Activated CD4-positive, alpha-beta memory T cell treated with anti-CD3 and anti-CD28 coated beads for 36 hours (primary cell): ENCODE measurements around the gene CALHM4. TPM values are rescaled to one million over a fixed set of nuclear protein-coding genes. Genes with fewer than 3 reads are reported as not detected.
"Not testable (repeated sequence)": the region's sequence is repeated elsewhere in the genome, so short reads cannot be mapped to it uniquely, and the experiment has no call there.

Experiments used
- CTCF ChIA-PET: fragments of 350-600 bp; sonication (Branson Sonifier 250); formaldehyde crosslinking; loops from one replicate; lab custom pipeline; 2021; ENCODE audit warnings: antibody characterized with exemption, inconsistent platforms; lab: Charles Lee
- POLR2A ChIA-PET: fragments of 350-600 bp; sonication (Branson Sonifier 250); formaldehyde crosslinking; loops from one replicate; lab custom pipeline; 2021; ENCODE audit warnings: antibody characterized with exemption; lab: Charles Lee
- DNase-seq: peaks from one replicate; pipeline ENCODE4 v3.0.0-alpha.2; 2020
- H3K27ac Mint-ChIP-seq: one replicate; pipeline ENCODE4 v1.8.0; 2021; ENCODE audit warnings: mixed read lengths
- H3K27me3 Mint-ChIP-seq: one replicate; pipeline ENCODE4 v1.8.0; 2021; ENCODE audit warnings: mixed read lengths
- H3K36me3 Mint-ChIP-seq: one replicate; pipeline ENCODE4 v1.8.0; 2021; ENCODE audit warnings: mixed read lengths
- H3K4me1 Mint-ChIP-seq: one replicate; pipeline ENCODE4 v1.8.0; 2021; ENCODE audit warnings: low read depth, mixed read lengths
- H3K4me3 Mint-ChIP-seq: one replicate; pipeline ENCODE4 v1.8.0; 2021; ENCODE audit warnings: mild to moderate bottlenecking, mixed read lengths
- H3K9me3 Mint-ChIP-seq: one replicate; pipeline ENCODE4 v1.8.0; 2021; ENCODE audit warnings: mixed read lengths
- intact Hi-C: fragments of 100-400 bp; cut with micrococcal nuclease; formaldehyde crosslinking; loops from one replicate; pipeline ENCODE4 v1.15.1; 2023
- total RNA-seq, 2 experiments: library from RNA; stranded (reverse); gene quantifications; one replicate each; pipeline ENCODE4 v1.2.3, GENCODE V29; 2021

Gene CALHM4
- total RNA-seq, 2 experiments from 2014 or later: not detected

DNA sequence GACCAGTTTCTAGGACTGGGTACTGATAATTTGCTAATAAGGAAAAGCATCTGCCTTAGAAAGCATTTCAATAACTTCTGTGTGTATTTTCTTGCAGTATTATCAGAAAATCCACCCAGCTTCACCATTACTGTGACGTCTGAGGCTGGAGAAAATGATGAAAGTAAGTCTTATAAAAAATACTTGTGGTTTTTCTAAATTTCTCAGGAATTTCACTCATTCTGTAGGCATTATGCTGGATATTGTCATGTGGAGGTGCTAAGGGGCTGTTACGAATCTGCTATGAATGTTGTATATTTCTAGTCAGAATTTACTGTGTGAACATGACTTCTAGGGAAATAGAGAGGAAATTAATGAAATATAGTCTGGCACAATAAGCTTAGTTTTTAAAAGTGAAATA is 26.6 kb downstream of the CALHM4 start:
- peaks cover 28% of the 10 kb centered on the region for H3K4me1 Mint-ChIP-seq
- no peaks in the 10 kb centered on the region for H3K9me3 Mint-ChIP-seq
- CTCF ChIA-PET: interaction anchor here (1.8 kb wide), 1 partner anchor 20 kb away, joined by 10 read pairs; no protein-coding TSS in a partner anchor
- intact Hi-C loops: no loop called here
- POLR2A ChIA-PET: interaction anchor here (1.0 kb wide), 1 partner anchor 10 kb away, joined by 3 read pairs; no protein-coding TSS in a partner anchor
- DNase-seq: no peak
- H3K4me3 Mint-ChIP-seq: no peak overlapping the region
- no peaks in the 10 kb centered on the region for H3K27me3 Mint-ChIP-seq
- no peak overlapping the region for H3K27ac Mint-ChIP-seq
- H3K36me3 Mint-ChIP-seq: peaks cover 43% of the 10 kb centered on the region

DNA sequence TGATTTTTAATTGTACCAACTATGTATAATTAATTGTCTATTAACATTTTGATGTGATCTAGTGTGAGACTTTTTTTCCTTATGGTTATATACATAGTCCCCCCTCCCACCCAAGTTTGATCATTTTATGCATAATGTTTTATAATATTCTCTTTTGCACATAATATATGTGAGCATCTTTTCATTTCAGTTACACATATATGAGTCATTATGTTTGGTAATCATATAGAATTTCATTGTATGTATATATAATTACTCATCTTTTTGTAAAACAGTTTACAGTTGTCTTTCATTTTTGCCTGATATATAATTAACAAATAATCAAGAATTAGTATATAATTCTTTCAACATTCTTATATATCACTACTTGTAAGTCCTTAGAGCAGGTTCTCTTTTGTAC is 32.7 kb downstream of the CALHM4 start:
- Mint-ChIP-seq H3K9me3 (no peaks in the 10 kb centered on the region), H3K4me3 (no peak overlapping the region), H3K27me3 (no peaks in the 10 kb centered on the region), H3K36me3 (peaks cover 37% of the 10 kb centered on the region), H3K4me1 (no peaks in the 10 kb centered on the region), H3K27ac (no peak overlapping the region)
- ChIA-PET CTCF (no interaction called here), POLR2A (no interaction called here)
- intact Hi-C loops: no loop called here
- DNase-seq: no peak

DNA sequence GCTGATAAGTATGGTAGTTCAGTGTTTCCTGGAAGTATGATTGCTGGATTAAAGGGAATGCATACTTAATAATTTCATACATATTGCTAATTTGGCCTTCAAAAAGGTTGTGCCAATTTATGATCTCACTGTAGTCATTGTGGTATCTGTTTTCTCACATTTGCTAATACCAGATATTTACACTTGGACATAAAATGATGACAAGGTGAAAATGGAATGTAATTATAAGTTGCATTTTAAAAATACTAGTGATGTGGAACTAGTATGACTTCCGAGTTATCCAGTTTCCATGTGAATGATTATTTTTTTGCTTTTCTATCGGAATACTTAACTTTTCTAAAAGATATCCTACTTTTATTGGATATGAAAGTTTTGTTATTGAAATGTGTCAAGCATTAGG is 33.2 kb downstream of the CALHM4 start:
- Mint-ChIP-seq H3K27me3 (no peaks in the 10 kb centered on the region), H3K9me3 (no peaks in the 10 kb centered on the region), H3K4me3 (no peak overlapping the region), H3K27ac (no peak overlapping the region), H3K4me1 (no peaks in the 10 kb centered on the region), H3K36me3 (peaks cover 38% of the 10 kb centered on the region)
- DNase-seq: no peak
- ChIA-PET CTCF (no interaction called here), POLR2A (no interaction called here)
- intact Hi-C loops: no loop called here

DNA sequence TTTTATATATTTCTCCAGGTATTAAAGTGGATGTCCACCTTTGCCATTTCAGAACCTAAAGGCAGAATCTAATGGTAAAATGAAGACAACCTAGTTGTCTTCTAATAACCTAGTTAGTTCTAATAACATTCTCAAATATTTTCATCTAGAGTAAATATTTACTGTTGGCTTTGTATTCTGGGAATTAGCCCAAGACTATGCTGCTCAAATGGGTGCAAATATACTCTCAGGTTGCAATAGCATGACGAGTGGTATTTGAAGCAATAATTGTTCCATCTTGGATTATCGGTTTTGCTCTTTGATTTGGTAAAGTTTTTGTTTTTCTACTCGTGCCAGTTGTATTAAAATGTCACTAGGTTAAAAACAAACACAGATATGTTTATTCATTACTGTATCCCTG is 41.7 kb downstream of the CALHM4 start:
- DNase-seq: no peak
- ChIA-PET CTCF (no interaction called here), POLR2A (no interaction called here)
- Mint-ChIP-seq H3K9me3 (no peaks in the 10 kb centered on the region), H3K27me3 (no peaks in the 10 kb centered on the region), H3K27ac (no peak overlapping the region), H3K36me3 (peaks cover 53% of the 10 kb centered on the region), H3K4me3 (no peak overlapping the region), H3K4me1 (no peaks in the 10 kb centered on the region)
- intact Hi-C loops: no loop called here

DNA sequence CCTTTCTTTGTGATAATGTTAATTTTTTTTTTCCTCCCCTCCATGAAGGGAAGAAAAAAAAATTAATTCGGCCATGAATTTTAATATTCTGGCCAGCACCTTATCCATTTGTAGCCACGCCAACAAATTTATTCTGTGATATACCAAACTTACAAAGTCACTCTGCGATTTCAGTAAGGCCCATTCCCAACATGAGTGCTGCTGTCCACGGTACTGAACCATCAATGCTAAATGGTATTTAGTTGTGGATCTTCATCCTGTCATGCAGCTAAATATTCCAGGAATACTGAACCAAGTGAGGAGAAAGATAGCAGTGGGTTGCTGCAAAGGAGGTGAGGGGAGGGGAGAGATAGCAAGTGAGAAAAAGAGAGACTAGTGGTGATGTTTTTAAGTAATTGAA is 43.3 kb downstream of the CALHM4 start:
- Mint-ChIP-seq H3K27ac (no peak overlapping the region), H3K27me3 (no peaks in the 10 kb centered on the region), H3K4me3 (no peak overlapping the region), H3K36me3 (peaks cover 58% of the 10 kb centered on the region), H3K4me1 (no peaks in the 10 kb centered on the region), H3K9me3 (no peaks in the 10 kb centered on the region)
- ChIA-PET CTCF (no interaction called here), POLR2A (no interaction called here)
- intact Hi-C loops: no loop called here
- DNase-seq: no peak

DNA sequence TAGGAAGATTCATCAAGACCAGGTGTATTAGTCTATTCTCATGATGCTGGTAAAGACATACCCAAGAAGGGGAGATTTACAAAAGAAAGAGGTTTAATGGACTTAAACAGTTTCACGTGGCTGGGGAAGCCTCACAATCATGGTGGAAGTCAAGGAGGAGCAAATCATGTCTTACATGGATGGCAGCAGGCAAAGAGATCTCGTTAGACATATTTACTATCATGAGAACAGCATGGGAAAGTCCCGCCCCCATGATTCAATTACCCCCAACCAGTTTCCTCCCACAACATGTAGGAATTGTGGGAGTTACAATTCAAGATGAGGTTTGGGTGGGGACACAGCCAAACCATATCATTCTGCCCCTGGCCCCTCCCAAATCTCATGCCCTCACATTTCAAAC is 50.4 kb downstream of the CALHM4 start:
- DNase-seq, H3K4me1 Mint-ChIP-seq, CTCF ChIA-PET, H3K27me3 Mint-ChIP-seq, POLR2A ChIA-PET, H3K27ac Mint-ChIP-seq, intact Hi-C loops, H3K4me3 Mint-ChIP-seq: not testable (repeated sequence)
- peaks cover 13% of the 10 kb centered on the region for H3K9me3 Mint-ChIP-seq
- peaks cover 42% of the 10 kb centered on the region for H3K36me3 Mint-ChIP-seq

DNA sequence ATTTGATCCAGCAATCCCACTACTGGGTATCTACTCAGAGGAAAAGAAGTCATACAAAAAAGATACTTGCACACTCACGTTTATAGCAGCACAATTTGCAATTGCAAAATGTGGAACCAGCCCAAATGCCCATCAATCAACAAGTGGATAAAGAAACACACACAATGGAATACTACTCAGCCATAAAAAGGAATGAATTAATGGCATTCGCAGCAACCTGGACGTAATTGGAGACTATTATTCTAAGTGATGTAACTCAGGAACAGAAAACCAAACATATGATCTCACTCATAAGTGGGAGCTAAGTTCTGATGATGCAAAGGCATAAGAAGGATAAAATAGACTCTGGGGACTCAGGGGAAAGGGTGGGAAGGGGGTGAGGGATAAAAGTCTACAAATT is 51.3 kb downstream of the CALHM4 start:
- DNase-seq, POLR2A ChIA-PET, CTCF ChIA-PET, H3K4me3 Mint-ChIP-seq, H3K27me3 Mint-ChIP-seq, H3K4me1 Mint-ChIP-seq, H3K27ac Mint-ChIP-seq, intact Hi-C loops: not testable (repeated sequence)
- peaks cover 13% of the 10 kb centered on the region for H3K9me3 Mint-ChIP-seq
- peaks cover 42% of the 10 kb centered on the region for H3K36me3 Mint-ChIP-seq

DNA sequence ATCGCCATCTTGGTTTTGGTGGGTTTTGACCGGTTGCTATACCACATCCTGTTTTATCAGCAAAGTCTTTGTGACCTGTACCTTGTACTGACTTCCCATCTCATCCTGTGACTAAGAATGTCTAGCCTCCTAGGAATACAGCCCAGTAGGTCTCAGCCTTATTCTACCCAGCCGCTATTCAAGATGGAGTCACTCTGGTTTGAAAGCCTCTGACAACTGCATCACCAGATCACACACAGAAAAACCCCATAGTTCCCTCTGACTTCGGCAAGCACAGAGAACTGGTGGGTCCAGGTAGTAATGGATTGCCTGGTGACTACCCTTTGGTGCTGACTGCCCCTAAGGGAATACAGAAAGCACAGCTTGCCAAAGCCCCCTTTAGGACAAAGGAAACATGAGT is 52.4 kb downstream of the CALHM4 start:
- peaks cover 36% of the 10 kb centered on the region for H3K36me3 Mint-ChIP-seq
- H3K27me3 Mint-ChIP-seq: no peaks in the 10 kb centered on the region
- DNase-seq: no peak
- peaks cover 13% of the 10 kb centered on the region for H3K9me3 Mint-ChIP-seq
- CTCF ChIA-PET: no interaction called here
- H3K27ac Mint-ChIP-seq: no peak overlapping the region
- POLR2A ChIA-PET: no interaction called here
- H3K4me1 Mint-ChIP-seq: no peaks in the 10 kb centered on the region
- H3K4me3 Mint-ChIP-seq: no peak overlapping the region
- intact Hi-C loops: no loop called here

Other genes starting within 250 kb of the CALHM4 start
- gene DSE, start 182.8 kb upstream of the CALHM4 start, total RNA-seq: 1 to 10 TPM; 8.3 to 8.6 TPM
- gene CALHM6, start 92.4 kb upstream of the CALHM4 start, total RNA-seq: 1 to 10 TPM; 3.4 to 4.4 TPM
- not detected for gene CALHM5, start 42.1 kb upstream of the CALHM4 start, total RNA-seq
- gene TRAPPC3L, start 8.1 kb upstream of the CALHM4 start, total RNA-seq: not detected
- 10 to 100 TPM; 46.7 to 49.1 TPM for gene RWDD1, start 17.8 kb downstream of the CALHM4 start, total RNA-seq
- gene RSPH4A, start 62.7 kb downstream of the CALHM4 start, total RNA-seq: not detected
- gene ZUP1, start 115.0 kb downstream of the CALHM4 start, total RNA-seq: 10 to 100 TPM; 22.4 to 24.7 TPM
- gene KPNA5, start 127.5 kb downstream of the CALHM4 start, total RNA-seq: 10 to 100 TPM in 1 of 2 experiments, 1 to 10 TPM in 1; 10.0 to 10.2 TPM
- not detected for gene FAM162B, start 212.0 kb downstream of the CALHM4 start, total RNA-seq